SK-N-SH treated with all-trans-retinoic acid at 6 μM for 48 hours (cell line): ENCODE measurements around the gene KRT72.

ENCODE experiments used
- ARNTL ChIP-seq: fragments of 450-650 bp; formaldehyde crosslinking; IDR thresholded peaks from 2 replicates; pipeline ENCODE4 v1.5.0; 2020; ENCODE audit warnings: low read depth, mild to moderate bottlenecking, moderate library complexity, borderline replicate concordance
- CSRNP3 ChIP-seq: fragments of 250-450 bp; sonication (Bioruptor Pico); IDR thresholded peaks from 2 replicates; pipeline ENCODE4 v1.5.1; 2021; ENCODE audit warnings: mild to moderate bottlenecking, moderate library complexity
- ISL1 ChIP-seq: fragments of 250-450 bp; sonication (Bioruptor Pico); IDR thresholded peaks from 2 replicates; pipeline ENCODE4 v2.1.2; 2022; ENCODE audit warnings: mild to moderate bottlenecking, moderate library complexity
- OSR1 ChIP-seq: fragments of 250-450 bp; sonication (Bioruptor Pico); IDR thresholded peaks from 2 replicates; pipeline ENCODE4 v1.8.0; 2022; ENCODE audit warnings: moderate library complexity, mild to moderate bottlenecking, inconsistent platforms
- PATZ1 ChIP-seq: fragments of 250-450 bp; sonication (Bioruptor Pico); IDR thresholded peaks from 2 replicates; pipeline ENCODE4 v1.8.0; 2020; ENCODE audit warnings: mild to moderate bottlenecking, moderate library complexity, borderline replicate concordance
- POU6F1 ChIP-seq: fragments of 250-450 bp; sonication (Bioruptor Pico); IDR thresholded peaks from 2 replicates; pipeline ENCODE4 v1.8.0; 2021; ENCODE audit warnings: low read depth, mild to moderate bottlenecking, moderate library complexity, borderline replicate concordance
- RARB ChIP-seq: fragments of 250-450 bp; sonication (Bioruptor Pico); IDR thresholded peaks from 2 replicates; pipeline ENCODE4 v1.8.0; 2021; ENCODE audit warnings: mild to moderate bottlenecking, moderate library complexity
- SNAI2 ChIP-seq: fragments of 250-450 bp; sonication (Bioruptor Pico); IDR thresholded peaks from 2 replicates; pipeline ENCODE4 v1.5.0; 2020; ENCODE audit warnings: mild to moderate bottlenecking, moderate library complexity
- TCF4 ChIP-seq: fragments of 250-450 bp; sonication (Bioruptor Pico); IDR thresholded peaks from 2 replicates; pipeline ENCODE4 v1.8.0; 2021; ENCODE audit warnings: mild to moderate bottlenecking, moderate library complexity, borderline replicate concordance
- TOX ChIP-seq: fragments of 250-450 bp; sonication (Bioruptor Pico); IDR thresholded peaks from 2 replicates; pipeline ENCODE4 v1.8.0; 2021; ENCODE audit warnings: mild to moderate bottlenecking, moderate library complexity, borderline replicate concordance
- ZFP30 ChIP-seq: fragments of 450-650 bp; formaldehyde crosslinking; IDR thresholded peaks from 2 replicates; pipeline ENCODE4 v1.5.0; 2022; ENCODE audit warnings: mild to moderate bottlenecking, moderate library complexity
- ZNF565 ChIP-seq: fragments of 450-650 bp; formaldehyde crosslinking; conservative IDR thresholded peaks from 2 replicates; pipeline ENCODE4 v1.5.0; 2020; ENCODE audit warnings: low read depth, mild to moderate bottlenecking, moderate library complexity
- ZNF8 ChIP-seq: fragments of 450-650 bp; formaldehyde crosslinking; IDR thresholded peaks from 2 replicates; pipeline ENCODE4 v1.5.0; 2020; ENCODE audit warnings: mild to moderate bottlenecking, moderate library complexity
- TF ChIP-seq, protein P1 (sequence below): fragments of 250-450 bp; sonication (Bioruptor Pico); IDR thresholded peaks from 2 replicates; pipeline ENCODE4 v1.5.0; 2020; ENCODE audit warnings: mild to moderate bottlenecking, moderate library complexity

DNA sequence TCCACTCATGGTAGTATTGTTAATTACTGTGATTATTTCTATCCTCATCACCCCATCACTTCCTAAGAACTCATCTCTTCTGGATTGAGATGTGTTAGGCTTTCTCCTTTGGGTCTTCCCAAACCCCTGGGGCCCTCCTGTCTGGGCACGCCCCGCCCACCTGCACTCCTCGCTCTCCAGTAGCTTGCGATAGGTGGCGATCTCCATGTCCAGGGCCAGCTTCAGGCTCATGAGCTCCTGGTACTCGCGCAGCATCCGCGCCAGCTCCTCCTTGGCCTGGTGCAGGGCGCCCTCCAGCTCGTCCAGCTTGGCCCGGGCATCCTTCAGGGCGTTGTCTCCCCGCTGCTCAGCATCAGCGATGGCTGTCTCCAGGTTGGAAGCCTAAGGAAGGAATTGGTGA is 55.1 kb downstream of the KRT72 start:
- TF ChIP-seq TCF4 (no peak), ZFP30 (CRISPR knock-in tag) (no peak), ARNTL (CRISPR knock-in tag) (no peak), SNAI2 (CRISPR knock-in tag) (no peak), ISL1 (CRISPR knock-in tag) (no peak), PATZ1 (CRISPR knock-in tag) (no peak), ZNF8 (no peak), OSR1 (CRISPR knock-in tag) (no peak), POU6F1 (CRISPR knock-in tag) (no peak), CSRNP3 (CRISPR knock-in tag) (no peak), TOX (CRISPR knock-in tag) (no peak), ZNF565 (CRISPR knock-in tag) (no peak), RARB (CRISPR knock-in tag) (no peak)
- TF ChIP-seq, protein P1, sequence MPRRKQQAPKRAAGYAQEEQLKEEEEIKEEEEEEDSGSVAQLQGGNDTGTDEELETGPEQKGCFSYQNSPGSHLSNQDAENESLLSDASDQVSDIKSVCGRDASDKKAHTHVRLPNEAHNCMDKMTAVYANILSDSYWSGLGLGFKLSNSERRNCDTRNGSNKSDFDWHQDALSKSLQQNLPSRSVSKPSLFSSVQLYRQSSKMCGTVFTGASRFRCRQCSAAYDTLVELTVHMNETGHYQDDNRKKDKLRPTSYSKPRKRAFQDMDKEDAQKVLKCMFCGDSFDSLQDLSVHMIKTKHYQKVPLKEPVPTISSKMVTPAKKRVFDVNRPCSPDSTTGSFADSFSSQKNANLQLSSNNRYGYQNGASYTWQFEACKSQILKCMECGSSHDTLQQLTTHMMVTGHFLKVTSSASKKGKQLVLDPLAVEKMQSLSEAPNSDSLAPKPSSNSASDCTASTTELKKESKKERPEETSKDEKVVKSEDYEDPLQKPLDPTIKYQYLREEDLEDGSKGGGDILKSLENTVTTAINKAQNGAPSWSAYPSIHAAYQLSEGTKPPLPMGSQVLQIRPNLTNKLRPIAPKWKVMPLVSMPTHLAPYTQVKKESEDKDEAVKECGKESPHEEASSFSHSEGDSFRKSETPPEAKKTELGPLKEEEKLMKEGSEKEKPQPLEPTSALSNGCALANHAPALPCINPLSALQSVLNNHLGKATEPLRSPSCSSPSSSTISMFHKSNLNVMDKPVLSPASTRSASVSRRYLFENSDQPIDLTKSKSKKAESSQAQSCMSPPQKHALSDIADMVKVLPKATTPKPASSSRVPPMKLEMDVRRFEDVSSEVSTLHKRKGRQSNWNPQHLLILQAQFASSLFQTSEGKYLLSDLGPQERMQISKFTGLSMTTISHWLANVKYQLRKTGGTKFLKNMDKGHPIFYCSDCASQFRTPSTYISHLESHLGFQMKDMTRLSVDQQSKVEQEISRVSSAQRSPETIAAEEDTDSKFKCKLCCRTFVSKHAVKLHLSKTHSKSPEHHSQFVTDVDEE (CRISPR knock-in tag): no peak
